ENCODE data around the gene AGER.
"Not testable (repeated sequence)": the region's sequence is repeated elsewhere in the genome, so short reads cannot be mapped to it uniquely, and the experiment has no call there.

AGER gene

DNA sequence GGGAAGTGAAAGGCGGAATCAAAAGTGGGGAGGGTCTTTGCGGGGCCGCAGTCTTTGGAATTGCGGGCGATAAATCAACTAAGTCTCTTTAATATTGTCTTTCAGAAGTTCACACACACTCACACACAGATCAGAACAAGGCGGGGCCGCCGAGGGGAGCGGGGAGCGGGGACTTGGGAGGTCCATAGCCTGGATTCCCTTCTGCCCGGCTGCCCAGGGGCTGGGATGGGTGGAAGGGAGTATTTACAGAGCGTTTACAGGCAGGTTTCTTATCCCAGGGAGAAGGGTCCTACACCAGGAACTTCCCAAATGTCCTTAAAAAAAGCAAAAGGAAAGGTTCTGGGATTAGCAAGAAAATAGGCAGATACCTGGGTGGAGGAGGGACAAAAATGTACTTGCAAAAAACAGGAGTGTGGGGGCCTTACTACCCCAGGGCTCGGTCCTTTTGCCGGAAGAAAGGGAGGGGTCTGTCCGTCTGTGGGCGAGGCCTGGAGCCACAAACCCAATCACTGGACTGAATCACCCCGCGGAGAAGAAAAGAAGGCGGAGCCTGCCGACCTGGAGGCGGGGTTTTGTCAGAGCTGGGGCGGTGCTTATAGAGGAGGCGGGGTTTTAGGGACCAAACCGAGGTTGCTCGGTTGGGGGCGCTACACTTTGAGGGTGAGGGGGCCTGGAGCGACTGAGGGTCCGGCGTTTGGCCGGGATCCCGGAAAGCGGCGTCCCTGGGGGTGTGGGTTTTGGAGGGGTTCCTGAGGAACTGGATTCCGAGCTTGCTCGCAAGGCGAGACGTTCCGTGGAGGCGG lies 35.6 kb downstream of the AGER start:
- H3K36me3 ChIP-seq (ENCODE audit: control insufficient read depth, insufficient read depth, low read length) = no peaks in the 10 kb centered on the region
- H3K4me2 ChIP-seq (ENCODE audit: low read length) = no peak overlapping the region
- no peaks in the 10 kb centered on the region for H3K27me3 ChIP-seq (ENCODE audit: control insufficient read depth, insufficient read depth, low read length)
- peaks cover 12% of the 10 kb centered on the region for H3K4me1 ChIP-seq
- H2AFZ ChIP-seq = no peak overlapping the region
- no peaks in the 10 kb centered on the region for H3K79me2 ChIP-seq
- H3K27ac ChIP-seq = no peak overlapping the region
- H3K4me3 ChIP-seq (ENCODE audit: low read depth, low read length) = no peak overlapping the region
- no peak overlapping the region for H3K9ac ChIP-seq
- no peaks in the 10 kb centered on the region for H3K9me3 ChIP-seq (ENCODE audit: control insufficient read depth, low read length)
- no peak for TF ChIP-seq CTCF (IDR thresholded peaks at IDR 0.05)

DNA sequence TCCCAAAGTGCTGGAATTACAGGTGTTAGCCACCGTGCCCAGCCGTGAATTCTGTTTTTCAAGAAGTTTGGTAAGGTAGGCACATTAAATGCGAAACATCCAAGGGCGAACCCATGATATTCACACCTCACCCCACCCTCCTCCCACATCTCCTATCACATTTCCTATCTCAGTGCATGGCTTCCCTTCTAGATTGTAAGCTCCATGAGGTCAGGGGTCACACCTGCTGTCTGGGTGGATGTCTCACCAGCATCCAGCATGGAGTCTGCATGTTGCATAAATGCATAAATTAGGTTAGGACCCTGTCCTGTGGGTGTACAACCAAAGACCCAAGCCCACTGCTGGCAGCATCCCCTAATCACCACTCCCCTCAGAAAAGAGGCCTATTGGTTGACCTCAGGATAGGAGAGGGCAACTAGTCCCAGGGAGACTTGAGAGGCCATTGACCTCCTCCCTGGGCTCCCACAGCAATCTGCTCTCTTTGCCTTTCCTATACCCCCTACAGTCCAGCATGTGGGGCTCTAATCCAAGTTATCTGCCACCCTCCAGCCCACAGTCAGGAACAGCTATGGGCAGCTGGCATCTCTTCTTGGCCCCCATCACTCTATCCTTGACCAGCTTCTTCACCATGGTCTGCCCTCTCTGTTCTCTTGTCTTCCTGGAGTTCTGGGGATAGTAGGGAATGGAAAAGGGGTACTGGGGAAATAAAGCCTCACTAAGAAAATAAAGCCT lies 36.5 kb downstream of the AGER start:
- Histone ChIP-seq H3K9ac (no peak overlapping the region), H2AFZ (no peak overlapping the region), H3K27me3 (ENCODE audit: control insufficient read depth, insufficient read depth, low read length) (no peaks in the 10 kb centered on the region), H3K4me2 (ENCODE audit: low read length) (no peak overlapping the region), H3K4me1 (peaks cover 11% of the 10 kb centered on the region), H3K4me3 (ENCODE audit: low read depth, low read length) (no peak overlapping the region), H3K9me3 (ENCODE audit: control insufficient read depth, low read length) (no peaks in the 10 kb centered on the region), H3K36me3 (ENCODE audit: control insufficient read depth, insufficient read depth, low read length) (no peaks in the 10 kb centered on the region), H3K79me2 (no peaks in the 10 kb centered on the region), H3K27ac (no peak overlapping the region)
- no peak for TF ChIP-seq CTCF (IDR thresholded peaks at IDR 0.05)

DNA sequence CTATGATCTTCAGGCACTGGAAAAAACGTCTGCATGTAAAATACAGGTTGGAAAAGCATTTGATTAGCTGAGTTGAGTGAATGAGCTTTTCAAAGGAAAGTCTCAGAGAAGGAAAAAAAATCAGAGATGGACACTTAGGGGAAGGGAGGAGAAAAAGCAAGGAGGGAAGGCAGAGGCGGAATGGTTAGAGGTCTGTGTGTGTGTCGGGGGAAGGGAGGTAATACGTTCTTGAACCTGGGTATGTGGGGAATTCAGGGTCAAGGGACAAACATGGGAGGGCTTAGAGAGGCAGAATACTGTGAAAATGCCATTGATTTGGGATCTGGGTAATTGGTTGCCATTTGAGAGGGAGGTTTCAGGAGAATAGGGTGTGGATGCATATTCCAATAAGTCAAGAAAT lies 37.4 kb downstream of the AGER start:
- Histone ChIP-seq H3K9me3 (ENCODE audit: control insufficient read depth, low read length) (no peaks in the 10 kb centered on the region), H3K36me3 (ENCODE audit: control insufficient read depth, insufficient read depth, low read length) (no peaks in the 10 kb centered on the region), H3K79me2 (no peaks in the 10 kb centered on the region), H3K4me2 (ENCODE audit: low read length) (no peak overlapping the region), H3K4me3 (ENCODE audit: low read depth, low read length) (no peak overlapping the region), H3K27ac (no peak overlapping the region), H3K27me3 (ENCODE audit: control insufficient read depth, insufficient read depth, low read length) (no peaks in the 10 kb centered on the region), H2AFZ (no peak overlapping the region), H3K9ac (no peak overlapping the region), H3K4me1 (peaks cover 5% of the 10 kb centered on the region)
- TF ChIP-seq CTCF (IDR thresholded peaks at IDR 0.05) = no peak

DNA sequence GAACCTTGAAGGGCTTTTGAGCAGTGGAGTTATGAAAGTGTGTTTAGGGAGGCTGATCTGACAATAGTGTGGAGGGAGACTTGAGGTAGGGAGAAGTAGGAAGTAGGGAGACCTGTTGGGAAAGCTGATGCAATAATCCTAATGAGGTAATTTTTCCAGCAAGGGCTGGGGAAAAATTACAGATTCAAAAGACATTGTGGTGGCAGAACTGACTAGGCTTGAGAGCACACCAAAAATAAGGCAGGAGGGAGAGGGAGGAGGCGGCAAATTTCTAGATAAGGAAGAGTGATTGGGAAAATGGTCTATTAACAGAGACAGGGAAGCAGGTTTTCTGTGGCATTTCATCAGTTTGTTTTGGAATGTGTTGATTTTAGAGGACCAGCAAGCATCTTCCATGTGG lies 37.8 kb downstream of the AGER start:
- Histone ChIP-seq H3K79me2 (no peaks in the 10 kb centered on the region), H2AFZ (no peak overlapping the region), H3K27me3 (ENCODE audit: control insufficient read depth, insufficient read depth, low read length) (no peaks in the 10 kb centered on the region), H3K27ac (no peak overlapping the region), H3K36me3 (ENCODE audit: control insufficient read depth, insufficient read depth, low read length) (no peaks in the 10 kb centered on the region), H3K4me1 (peaks cover 4% of the 10 kb centered on the region), H3K9me3 (ENCODE audit: control insufficient read depth, low read length) (no peaks in the 10 kb centered on the region), H3K4me2 (ENCODE audit: low read length) (no peak overlapping the region), H3K4me3 (ENCODE audit: low read depth, low read length) (no peak overlapping the region), H3K9ac (no peak overlapping the region)
- TF ChIP-seq CTCF (IDR thresholded peaks at IDR 0.05) = no peak

DNA sequence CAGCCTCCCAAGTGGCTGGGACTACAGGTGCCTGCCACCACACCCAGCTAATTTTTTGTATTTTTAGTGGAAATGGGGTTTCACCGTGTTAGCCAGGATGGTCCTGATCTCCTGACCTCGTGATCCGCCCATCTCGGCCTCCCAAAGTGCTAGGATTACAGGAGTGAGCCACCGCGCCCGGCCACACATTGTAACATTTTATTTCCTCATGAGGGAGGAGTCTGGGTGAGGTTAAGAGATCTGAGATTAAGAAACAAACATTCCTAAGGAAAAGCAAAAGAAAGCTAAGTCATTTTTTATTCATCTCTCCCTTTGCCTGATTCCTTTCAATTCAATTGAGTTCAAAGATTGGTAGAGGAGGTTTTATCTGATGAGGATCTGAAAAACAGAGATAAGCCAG lies 39.8 kb downstream of the AGER start:
- H2AFZ ChIP-seq = peak overlapping the region; percentile 9
- not testable (repeated sequence) for H3K4me2 ChIP-seq (ENCODE audit: low read length); H3K9me3 ChIP-seq (ENCODE audit: control insufficient read depth, low read length); H3K27ac ChIP-seq; H3K27me3 ChIP-seq (ENCODE audit: control insufficient read depth, insufficient read depth, low read length); H3K79me2 ChIP-seq; H3K9ac ChIP-seq; H3K36me3 ChIP-seq (ENCODE audit: control insufficient read depth, insufficient read depth, low read length); H3K4me1 ChIP-seq; H3K4me3 ChIP-seq (ENCODE audit: low read depth, low read length)

All from parathyroid adenoma (tissue), 2 donors.